ENCODE results near the gene ZBTB25.

The ZBTB25 gene, protein sequence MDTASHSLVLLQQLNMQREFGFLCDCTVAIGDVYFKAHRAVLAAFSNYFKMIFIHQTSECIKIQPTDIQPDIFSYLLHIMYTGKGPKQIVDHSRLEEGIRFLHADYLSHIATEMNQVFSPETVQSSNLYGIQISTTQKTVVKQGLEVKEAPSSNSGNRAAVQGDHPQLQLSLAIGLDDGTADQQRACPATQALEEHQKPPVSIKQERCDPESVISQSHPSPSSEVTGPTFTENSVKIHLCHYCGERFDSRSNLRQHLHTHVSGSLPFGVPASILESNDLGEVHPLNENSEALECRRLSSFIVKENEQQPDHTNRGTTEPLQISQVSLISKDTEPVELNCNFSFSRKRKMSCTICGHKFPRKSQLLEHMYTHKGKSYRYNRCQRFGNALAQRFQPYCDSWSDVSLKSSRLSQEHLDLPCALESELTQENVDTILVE

GRCh38 chr14:64503434-64504309 lies at the start of gene ZBTB25:
TSS of gene ZBTB25 (minus strand) at chr14:64503838. CDS start at chr14:64490533, 13,305 bp downstream.
- no peak for TF ChIP-seq CTCF (IDR thresholded peaks at IDR 0.05; ENCODE audit: extremely low read depth, missing control alignments)
- peak; percentile 92 for DNase-seq (ENCODE audit: low spot score)

- DNase-seq (ENCODE audit: low spot score) = no peak
- TF ChIP-seq CTCF (IDR thresholded peaks at IDR 0.05; ENCODE audit: extremely low read depth, missing control alignments) = no peak
These were observed 47.1 kb upstream of the ZBTB25 start for GRCh38 chr14:64550621-64551333.

GRCh38 chr14:64549791-64550620 lies 46.4 kb upstream of the ZBTB25 start, which contains the start of gene PPP1R36:
TSS of gene PPP1R36 (plus strand) at chr14:64549961. CDS start at chr14:64549998, 37 bp downstream.
- peak; percentile 61 for DNase-seq (ENCODE audit: low spot score)
- TF ChIP-seq CTCF (IDR thresholded peaks at IDR 0.05; ENCODE audit: extremely low read depth, missing control alignments) = no peak

DNA sequence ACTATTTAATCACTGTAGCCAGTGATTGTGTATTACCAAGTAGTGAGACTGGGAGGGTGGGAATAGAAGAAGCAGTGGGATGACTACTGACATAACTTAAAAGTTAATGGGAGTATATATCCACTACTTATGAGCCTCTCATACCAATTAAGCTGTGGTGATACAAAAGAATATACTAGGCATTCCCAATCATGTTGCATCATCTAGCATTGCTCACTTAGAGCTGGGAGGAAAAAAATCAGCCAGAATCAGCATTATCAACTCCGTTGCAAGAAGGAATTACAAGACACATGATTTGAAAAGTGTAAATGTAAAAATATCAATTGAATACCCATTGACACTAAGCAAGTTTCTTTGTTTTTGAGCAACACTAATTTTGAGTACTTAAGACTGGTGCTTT lies 45.4 kb upstream of the ZBTB25 start:
- DNase-seq (ENCODE audit: low spot score) = no peak
- TF ChIP-seq CTCF (IDR thresholded peaks at IDR 0.05; ENCODE audit: extremely low read depth, missing control alignments) = no peak

- no peak for DNase-seq (ENCODE audit: low spot score)
- no peak for TF ChIP-seq CTCF (IDR thresholded peaks at IDR 0.05; ENCODE audit: extremely low read depth, missing control alignments)
These were observed 41.1 kb upstream of the ZBTB25 start for GRCh38 chr14:64544607-64545312.

DNA sequence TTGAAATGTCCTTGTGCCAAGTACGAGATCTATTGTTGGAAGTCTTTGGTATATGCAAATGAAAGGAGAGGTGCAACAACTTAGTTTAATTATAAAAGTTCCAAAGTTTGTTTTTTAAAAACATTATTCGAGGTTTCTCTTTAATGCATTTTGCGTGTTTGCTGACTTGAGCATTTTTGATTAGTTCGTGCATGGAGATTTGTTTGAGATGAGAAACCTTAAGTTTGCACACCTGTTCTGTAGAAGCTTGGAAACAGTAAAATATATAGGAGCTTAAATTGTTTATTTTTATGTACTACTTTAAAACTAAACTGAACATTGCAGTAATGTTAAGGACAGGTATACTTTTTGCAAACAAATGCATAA lies 39.2 kb upstream of the ZBTB25 start:
- no peak for TF ChIP-seq CTCF (IDR thresholded peaks at IDR 0.05; ENCODE audit: extremely low read depth, missing control alignments)
- DNase-seq (ENCODE audit: low spot score) = no peak
